WTC11 (cell line): Measurements from ENCODE around the gene MIGA2.

Experiments
- CREB1 ChIP-seq: sonication (generic); formaldehyde crosslinking; IDR thresholded peaks from 2 replicates; pipeline ENCODE4 v1.8.0; 2023; ENCODE audit warnings: mild to moderate bottlenecking, missing genetic modification reagents
- ESRRA ChIP-seq: sonication (generic); formaldehyde crosslinking; IDR thresholded peaks from 2 replicates; pipeline ENCODE4 v1.8.1; 2022; ENCODE audit warnings: mild to moderate bottlenecking, missing genetic modification reagents, borderline replicate concordance
- ETV6 ChIP-seq: sonication (generic); formaldehyde crosslinking; IDR thresholded peaks from 2 replicates; pipeline ENCODE4 v1.8.1; 2022; ENCODE audit warnings: mild to moderate bottlenecking, missing genetic modification reagents
- HMGA2 ChIP-seq: fragments of 250-450 bp; sonication (Bioruptor Pico); IDR thresholded peaks from 2 replicates; pipeline ENCODE4 v1.4.0; 2021; ENCODE audit warnings: mild to moderate bottlenecking, moderate library complexity
- NFE2L1 ChIP-seq: sonication (generic); formaldehyde crosslinking; IDR thresholded peaks from 2 replicates; pipeline ENCODE4 v1.8.1; 2023; ENCODE audit warnings: missing genetic modification reagents
- RELA ChIP-seq: sonication (generic); formaldehyde crosslinking; IDR thresholded peaks from 2 replicates; pipeline ENCODE4 v1.8.1; 2022; ENCODE audit warnings: missing genetic modification reagents, mild to moderate bottlenecking, borderline replicate concordance
- STAT6 ChIP-seq: sonication (generic); formaldehyde crosslinking; conservative IDR thresholded peaks from 2 replicates; pipeline ENCODE4 v1.8.1; 2023; ENCODE audit warnings: mild to moderate bottlenecking, low read depth, missing genetic modification reagents, moderate library complexity
- TCF7 ChIP-seq: sonication (generic); formaldehyde crosslinking; IDR thresholded peaks from 2 replicates; pipeline ENCODE4 v1.8.0; 2022; ENCODE audit warnings: mild to moderate bottlenecking, low read depth, missing genetic modification reagents, moderate library complexity
- TF ChIP-seq, protein P1 (sequence below): fragments of 200-600 bp; IDR thresholded peaks from 2 replicates; pipeline ENCODE4 v1.8.0; 2022; ENCODE audit warnings: antibody characterized with exemption

DNA sequence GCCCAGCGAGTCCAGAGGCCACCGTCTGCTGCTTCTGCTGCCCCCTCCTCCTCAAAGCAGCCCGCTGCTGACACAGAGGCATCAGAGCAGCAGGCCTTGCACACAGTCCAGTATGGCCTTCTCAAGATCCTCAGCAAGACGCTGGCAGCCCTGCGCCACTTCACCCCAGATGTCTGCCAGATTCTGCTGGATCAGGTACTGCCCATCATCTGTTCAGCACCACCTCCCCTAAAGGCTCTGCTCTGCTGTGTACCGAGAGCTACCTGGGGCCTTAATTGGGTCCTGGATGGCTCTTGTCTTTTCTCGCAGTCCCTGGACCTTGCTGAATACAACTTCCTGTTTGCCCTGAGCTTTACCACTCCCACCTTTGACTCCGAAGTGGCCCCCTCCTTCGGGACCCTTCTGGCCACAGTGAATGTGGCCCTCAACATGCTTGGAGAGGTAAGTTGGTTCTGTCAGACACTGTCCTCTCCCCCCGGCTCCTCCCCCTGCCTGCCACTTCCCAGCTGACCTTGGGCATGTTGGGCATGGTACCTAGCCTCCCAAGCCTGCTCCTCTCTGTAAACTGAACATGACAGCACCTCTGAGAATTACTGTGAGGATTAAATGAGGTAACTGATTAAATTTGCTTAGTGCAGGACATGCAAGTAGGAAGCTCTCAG, 31.0 kb upstream of the MIGA2 start:
- TF ChIP-seq, protein P1, sequence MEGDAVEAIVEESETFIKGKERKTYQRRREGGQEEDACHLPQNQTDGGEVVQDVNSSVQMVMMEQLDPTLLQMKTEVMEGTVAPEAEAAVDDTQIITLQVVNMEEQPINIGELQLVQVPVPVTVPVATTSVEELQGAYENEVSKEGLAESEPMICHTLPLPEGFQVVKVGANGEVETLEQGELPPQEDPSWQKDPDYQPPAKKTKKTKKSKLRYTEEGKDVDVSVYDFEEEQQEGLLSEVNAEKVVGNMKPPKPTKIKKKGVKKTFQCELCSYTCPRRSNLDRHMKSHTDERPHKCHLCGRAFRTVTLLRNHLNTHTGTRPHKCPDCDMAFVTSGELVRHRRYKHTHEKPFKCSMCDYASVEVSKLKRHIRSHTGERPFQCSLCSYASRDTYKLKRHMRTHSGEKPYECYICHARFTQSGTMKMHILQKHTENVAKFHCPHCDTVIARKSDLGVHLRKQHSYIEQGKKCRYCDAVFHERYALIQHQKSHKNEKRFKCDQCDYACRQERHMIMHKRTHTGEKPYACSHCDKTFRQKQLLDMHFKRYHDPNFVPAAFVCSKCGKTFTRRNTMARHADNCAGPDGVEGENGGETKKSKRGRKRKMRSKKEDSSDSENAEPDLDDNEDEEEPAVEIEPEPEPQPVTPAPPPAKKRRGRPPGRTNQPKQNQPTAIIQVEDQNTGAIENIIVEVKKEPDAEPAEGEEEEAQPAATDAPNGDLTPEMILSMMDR, result no peak
- TF ChIP-seq CREB1 (no peak), NFE2L1 (CRISPR knock-in tag) (no peak), ETV6 (CRISPR knock-in tag) (no peak), STAT6 (no peak), RELA (CRISPR knock-in tag) (no peak), HMGA2 (CRISPR knock-in tag) (no peak), TCF7 (CRISPR knock-in tag) (no peak), ESRRA (CRISPR knock-in tag) (no peak)
